KMS-11 (cell line): Measurements from ENCODE around the gene E2F6.
A peak's percentile ranks its signal among the peaks of the same experiment; 100 is the strongest.

ENCODE experiments used
- H2AFZ ChIP-seq: fragments of 200-600 bp; sonication (generic); 2 replicates; pipeline ENCODE4 v1.6.1; 2016; ENCODE audit warnings: antibody characterized with exemption, mixed run types, low read depth
- H3K27ac ChIP-seq: fragments of 200-600 bp; sonication (generic); 2 replicates; pipeline ENCODE4 v1.6.1; 2016; ENCODE audit warnings: mild to moderate bottlenecking, mixed run types
- H3K27me3 ChIP-seq: fragments of 200-600 bp; sonication (generic); 2 replicates; pipeline ENCODE4 v1.6.1; 2017; ENCODE audit warnings: mild to moderate bottlenecking, low read depth, mixed run types, moderate library complexity; ENCODE audit not compliant: insufficient read depth
- H3K36me3 ChIP-seq: fragments of 200-600 bp; sonication (generic); 2 replicates; pipeline ENCODE4 v1.6.1; 2017; ENCODE audit warnings: mild to moderate bottlenecking, mixed run types; ENCODE audit not compliant: insufficient read depth
- H3K4me1 ChIP-seq: fragments of 200-600 bp; sonication (generic); 2 replicates; pipeline ENCODE4 v1.6.1; 2016; ENCODE audit warnings: mild to moderate bottlenecking, low read depth, mixed run types; ENCODE audit not compliant: poor library complexity, severe bottlenecking
- H3K4me2 ChIP-seq: fragments of 200-600 bp; sonication (generic); 2 replicates; pipeline ENCODE4 v1.7.0; 2016; ENCODE audit warnings: mild to moderate bottlenecking, mixed run types
- H3K4me3 ChIP-seq: fragments of 200-600 bp; sonication (generic); IDR thresholded peaks from 2 replicates; pipeline ENCODE4 v1.6.1; 2017; ENCODE audit warnings: low read depth, low read length, mixed read lengths; ENCODE audit not compliant: insufficient read depth
- H3K79me2 ChIP-seq: fragments of 200-600 bp; sonication (generic); 2 replicates; pipeline ENCODE4 v1.6.1; 2016; ENCODE audit warnings: low read depth, mixed run types; ENCODE audit not compliant: insufficient read depth
- H3K9ac ChIP-seq: fragments of 200-600 bp; sonication (generic); 2 replicates; pipeline ENCODE4 v1.6.1; 2016; ENCODE audit warnings: mild to moderate bottlenecking, mixed run types
- H4K20me1 ChIP-seq: fragments of 200-600 bp; sonication (generic); 2 replicates; pipeline ENCODE4 v1.6.1; 2016; ENCODE audit warnings: mild to moderate bottlenecking, mixed run types; ENCODE audit not compliant: insufficient read depth
- TF ChIP-seq, protein P1 (sequence below): fragments of 200-600 bp; sonication (generic); conservative IDR thresholded peaks from 2 replicates; pipeline ENCODE4 v1.6.1; 2017; ENCODE audit warnings: low read depth, mild to moderate bottlenecking, antibody characterized with exemption, low read length, moderate library complexity, mixed read lengths

The E2F6 gene, protein sequence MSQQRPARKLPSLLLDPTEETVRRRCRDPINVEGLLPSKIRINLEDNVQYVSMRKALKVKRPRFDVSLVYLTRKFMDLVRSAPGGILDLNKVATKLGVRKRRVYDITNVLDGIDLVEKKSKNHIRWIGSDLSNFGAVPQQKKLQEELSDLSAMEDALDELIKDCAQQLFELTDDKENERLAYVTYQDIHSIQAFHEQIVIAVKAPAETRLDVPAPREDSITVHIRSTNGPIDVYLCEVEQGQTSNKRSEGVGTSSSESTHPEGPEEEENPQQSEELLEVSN

DNA sequence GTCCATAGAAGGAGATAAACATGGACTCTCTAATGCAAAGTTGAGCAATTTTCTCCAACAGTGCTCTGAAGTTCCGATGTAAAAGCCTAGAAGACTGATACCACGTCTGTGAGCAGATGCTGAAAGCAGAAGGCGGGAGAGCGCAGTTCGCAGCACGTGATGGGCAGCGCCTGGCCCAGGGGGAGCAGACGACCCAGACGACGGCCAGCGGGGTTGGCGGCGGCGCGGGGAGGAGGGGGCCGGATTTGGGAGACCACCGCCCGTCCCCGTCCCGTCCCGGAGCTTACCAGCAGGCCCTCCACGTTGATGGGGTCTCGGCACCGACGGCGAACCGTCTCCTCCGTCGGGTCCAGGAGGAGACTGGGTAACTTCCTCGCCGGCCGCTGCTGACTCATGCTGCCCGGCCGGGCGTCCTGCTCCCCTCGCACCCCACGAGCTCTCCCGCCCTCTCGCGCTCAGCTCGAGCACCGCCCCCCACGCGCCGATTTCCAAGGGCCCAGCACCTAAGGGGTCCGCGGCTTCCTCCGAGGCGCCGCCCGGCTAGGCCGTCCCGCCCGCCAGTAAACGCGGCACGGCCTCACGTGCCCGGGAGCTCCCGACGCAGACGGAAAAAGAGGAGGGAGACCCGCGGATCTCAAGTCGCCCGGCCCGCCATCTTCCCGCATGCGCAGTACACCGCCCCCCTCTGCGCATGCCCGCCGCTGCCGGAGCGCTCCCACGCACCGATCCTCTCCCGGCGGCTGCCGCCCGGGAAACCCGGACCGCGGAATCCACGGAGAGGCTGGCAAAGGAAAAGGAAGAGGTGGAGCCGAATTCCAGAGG, at the start of gene E2F6:
TSS of gene E2F6 (minus strand) at position 677 of the 822 bp plus-strand sequence. CDS start at position 395, 282 bp downstream.
- H3K27ac ChIP-seq: peak within 1 kb of the TSS; percentile 87
- H4K20me1 ChIP-seq: no peaks in the 10 kb centered on the region; the same call in 1 of the 2 replicates

GRCh38 chr2:11515490-11515981, 49.6 kb upstream of the E2F6 start:
- Histone ChIP-seq H3K4me2 (no peak overlapping the region), H3K4me3 (no peak overlapping the region), H2AFZ (no peak overlapping the region), H3K27ac (no peak overlapping the region), H3K36me3 (no peaks in the 10 kb centered on the region), H4K20me1 (no peaks in the 10 kb centered on the region), H3K9ac (no peak overlapping the region), H3K27me3 (no peaks in the 10 kb centered on the region), H3K79me2 (no peaks in the 10 kb centered on the region), H3K4me1 (peaks cover 3% of the 10 kb centered on the region)
- TF ChIP-seq, protein P1, sequence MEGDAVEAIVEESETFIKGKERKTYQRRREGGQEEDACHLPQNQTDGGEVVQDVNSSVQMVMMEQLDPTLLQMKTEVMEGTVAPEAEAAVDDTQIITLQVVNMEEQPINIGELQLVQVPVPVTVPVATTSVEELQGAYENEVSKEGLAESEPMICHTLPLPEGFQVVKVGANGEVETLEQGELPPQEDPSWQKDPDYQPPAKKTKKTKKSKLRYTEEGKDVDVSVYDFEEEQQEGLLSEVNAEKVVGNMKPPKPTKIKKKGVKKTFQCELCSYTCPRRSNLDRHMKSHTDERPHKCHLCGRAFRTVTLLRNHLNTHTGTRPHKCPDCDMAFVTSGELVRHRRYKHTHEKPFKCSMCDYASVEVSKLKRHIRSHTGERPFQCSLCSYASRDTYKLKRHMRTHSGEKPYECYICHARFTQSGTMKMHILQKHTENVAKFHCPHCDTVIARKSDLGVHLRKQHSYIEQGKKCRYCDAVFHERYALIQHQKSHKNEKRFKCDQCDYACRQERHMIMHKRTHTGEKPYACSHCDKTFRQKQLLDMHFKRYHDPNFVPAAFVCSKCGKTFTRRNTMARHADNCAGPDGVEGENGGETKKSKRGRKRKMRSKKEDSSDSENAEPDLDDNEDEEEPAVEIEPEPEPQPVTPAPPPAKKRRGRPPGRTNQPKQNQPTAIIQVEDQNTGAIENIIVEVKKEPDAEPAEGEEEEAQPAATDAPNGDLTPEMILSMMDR: no peak

More for the DNA sequence above, at the start of gene E2F6:
- H3K4me1 ChIP-seq: peaks cover 54% of the 10 kb centered on the region
- H3K4me3 ChIP-seq: peak within 1 kb of the TSS; percentile 29
- peak within 1 kb of the TSS; percentile 89 for H2AFZ ChIP-seq
- H3K36me3 ChIP-seq: no peaks in the 10 kb centered on the region
- H3K9ac ChIP-seq: peak within 1 kb of the TSS; percentile 90
- TF ChIP-seq, protein P1: no peak
- H3K79me2 ChIP-seq: peaks cover 56% of the 10 kb centered on the region
- H3K27me3 ChIP-seq: no peaks in the 10 kb centered on the region
- H3K4me2 ChIP-seq: peak within 1 kb of the TSS; percentile 92

DNA sequence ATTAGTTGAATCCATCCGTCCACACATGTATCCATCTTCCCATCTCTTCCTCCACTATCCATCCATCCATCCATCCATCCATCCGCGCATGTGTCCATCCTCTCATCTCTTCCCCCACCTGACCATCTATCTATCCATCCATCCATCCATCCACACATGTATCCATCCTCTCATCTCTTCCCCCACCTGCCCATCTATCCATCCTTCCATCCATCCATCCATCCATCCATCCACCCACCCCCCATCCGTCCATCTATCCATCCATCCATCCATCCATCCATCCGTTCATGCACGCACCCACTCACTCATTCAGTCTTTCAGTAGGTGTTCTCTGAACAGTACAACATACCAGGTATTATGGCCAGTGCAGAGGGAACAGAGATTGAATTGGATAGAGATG, 48.9 kb upstream of the E2F6 start:
- H3K4me2 ChIP-seq: no peak overlapping the region
- no peaks in the 10 kb centered on the region for H3K79me2 ChIP-seq
- H3K4me3 ChIP-seq: no peak overlapping the region
- no peak overlapping the region for H3K27ac ChIP-seq
- no peak overlapping the region for H3K9ac ChIP-seq
- no peaks in the 10 kb centered on the region for H3K27me3 ChIP-seq
- H3K36me3 ChIP-seq: no peaks in the 10 kb centered on the region
- no peaks in the 10 kb centered on the region for H4K20me1 ChIP-seq
- H3K4me1 ChIP-seq: peaks cover 3% of the 10 kb centered on the region
- H2AFZ ChIP-seq: no peak overlapping the region
- TF ChIP-seq, protein P1: no peak

DNA sequence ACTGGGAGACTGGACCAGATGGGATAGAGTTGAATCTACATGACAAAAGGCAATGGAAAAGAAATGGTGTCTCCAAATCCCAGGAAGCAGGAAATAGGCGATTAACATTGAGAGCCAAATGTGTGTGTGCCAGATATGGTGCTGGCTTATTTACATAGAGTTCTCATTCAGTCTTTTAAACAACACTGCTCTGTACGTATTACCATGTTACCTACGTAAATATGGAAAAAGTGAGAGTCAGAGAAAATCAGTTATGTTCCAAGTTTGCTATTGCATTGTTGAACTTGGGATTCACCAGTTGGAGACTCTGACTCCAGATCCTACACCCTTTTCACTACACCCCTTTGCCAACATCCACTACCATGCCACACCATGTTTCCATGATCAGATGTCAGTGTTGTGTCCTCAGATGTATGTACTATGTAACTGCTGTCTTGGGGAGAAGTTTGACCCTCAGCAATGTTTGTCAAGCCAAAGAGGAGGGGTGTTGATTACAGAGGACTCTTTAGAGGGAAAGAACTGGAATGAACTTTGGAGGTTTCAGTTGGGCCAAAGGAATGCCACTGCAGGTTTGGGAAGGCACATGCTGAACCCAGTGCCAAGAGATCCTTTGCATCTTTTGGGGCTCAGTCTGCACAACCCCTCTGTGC, 48.2 kb upstream of the E2F6 start:
- Histone ChIP-seq H3K27ac (no peak overlapping the region), H3K36me3 (no peaks in the 10 kb centered on the region), H2AFZ (no peak overlapping the region), H3K4me2 (no peak overlapping the region), H3K9ac (no peak overlapping the region), H3K27me3 (no peaks in the 10 kb centered on the region), H3K79me2 (no peaks in the 10 kb centered on the region), H4K20me1 (no peaks in the 10 kb centered on the region), H3K4me1 (peaks cover 3% of the 10 kb centered on the region), H3K4me3 (no peak overlapping the region)
- TF ChIP-seq, protein P1: no peak
